HEK293 (cell line): Measurements from ENCODE around the gene VSTM2B.

Source experiments
- CTCF ChIP-seq: fragments of 450-650 bp; formaldehyde crosslinking; IDR thresholded peaks from 2 replicates; pipeline ENCODE4 v1.5.1; 2016; ENCODE audit warnings: missing biosample characterization, missing genetic modification characterization
- MYNN ChIP-seq: fragments of 450-650 bp; formaldehyde crosslinking; IDR thresholded peaks from 2 replicates; pipeline ENCODE4 v1.5.1; 2016; ENCODE audit warnings: missing biosample characterization, missing genetic modification characterization, borderline replicate concordance
- YY1 ChIP-seq: fragments of 450-650 bp; formaldehyde crosslinking; IDR thresholded peaks from 2 replicates; pipeline ENCODE4 v1.5.1; 2018; ENCODE audit warnings: missing biosample characterization, missing genetic modification characterization
- ZBTB1 ChIP-seq: fragments of 450-650 bp; formaldehyde crosslinking; IDR thresholded peaks from 2 replicates; pipeline ENCODE4 v1.5.1; 2016; ENCODE audit warnings: missing biosample characterization, missing genetic modification characterization
- ZBTB17 ChIP-seq: fragments of 450-650 bp; formaldehyde crosslinking; IDR thresholded peaks from 2 replicates; pipeline ENCODE4 v1.5.1; 2016; ENCODE audit warnings: missing biosample characterization, missing genetic modification characterization
- ZNF214 ChIP-seq: fragments of 450-650 bp; formaldehyde crosslinking; IDR thresholded peaks from 2 replicates; pipeline ENCODE4 v1.5.1; 2017; ENCODE audit warnings: missing biosample characterization, mild to moderate bottlenecking, missing genetic modification characterization, borderline replicate concordance
- ZNF223 ChIP-seq: fragments of 450-650 bp; formaldehyde crosslinking; IDR thresholded peaks from 2 replicates; pipeline ENCODE4 v1.5.1; 2016; ENCODE audit warnings: missing biosample characterization, missing genetic modification characterization
- ZNF311 ChIP-seq: fragments of 450-650 bp; formaldehyde crosslinking; IDR thresholded peaks from 2 replicates; pipeline ENCODE4 v1.5.1; 2017; ENCODE audit warnings: missing biosample characterization, missing genetic modification characterization, borderline replicate concordance
- ZNF548 ChIP-seq: fragments of 450-650 bp; formaldehyde crosslinking; IDR thresholded peaks from 2 replicates; pipeline ENCODE4 v1.5.1; 2016; ENCODE audit warnings: missing biosample characterization, missing genetic modification characterization
- ZNF658 ChIP-seq: fragments of 450-650 bp; formaldehyde crosslinking; IDR thresholded peaks from 2 replicates; pipeline ENCODE4; 2016; ENCODE audit warnings: missing biosample characterization, missing genetic modification characterization
- TF ChIP-seq, protein P1 (sequence below): fragments of 450-650 bp; formaldehyde crosslinking; IDR thresholded peaks from 2 replicates; pipeline ENCODE4 v1.5.1; 2016; ENCODE audit warnings: missing biosample characterization, missing genetic modification characterization

GRCh38 chr19:29483944-29484581 is 41.7 kb upstream of the VSTM2B start:
- TF ChIP-seq CTCF (no peak), ZBTB17 (tag by site-specific recombination) (no peak), ZNF214 (tag by site-specific recombination) (no peak), ZNF658 (no peak), MYNN (tag by site-specific recombination) (no peak), ZNF548 (no peak), ZBTB1 (tag by site-specific recombination) (no peak), ZNF311 (tag by site-specific recombination) (no peak), ZNF223 (tag by site-specific recombination) (no peak), YY1 (tag by site-specific recombination) (no peak)
- TF ChIP-seq, protein P1, sequence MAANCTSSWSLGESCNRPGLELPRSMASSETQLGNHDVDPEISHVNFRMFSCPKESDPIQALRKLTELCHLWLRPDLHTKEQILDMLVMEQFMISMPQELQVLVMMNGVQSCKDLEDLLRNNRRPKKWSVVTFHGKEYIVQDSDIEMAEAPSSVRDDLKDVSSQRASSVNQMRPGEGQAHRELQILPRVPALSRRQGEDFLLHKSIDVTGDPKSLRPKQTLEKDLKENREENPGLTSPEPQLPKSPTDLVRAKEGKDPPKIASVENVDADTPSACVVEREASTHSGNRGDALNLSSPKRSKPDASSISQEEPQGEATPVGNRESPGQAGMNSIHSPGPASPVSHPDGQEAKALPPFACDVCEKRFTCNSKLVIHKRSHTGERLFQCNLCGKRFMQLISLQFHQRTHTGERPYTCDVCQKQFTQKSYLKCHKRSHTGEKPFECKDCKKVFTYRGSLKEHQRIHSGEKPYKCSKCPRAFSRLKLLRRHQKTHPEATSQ (tag by site-specific recombination): no peak
